GM18520 (cell line): Measurements from ENCODE around the gene EEF1A1.
"Not testable (repeated sequence)": the region's sequence is repeated elsewhere in the genome, so short reads cannot be mapped to it uniquely, and the experiment has no call there.

Experiments
- ATAC-seq: cut with Tn5 transposase; IDR thresholded peaks from one replicate; pipeline ENCODE4 v1.9.1; 2021; ENCODE audit not compliant: unreplicated experiment

EEF1A1 gene

DNA sequence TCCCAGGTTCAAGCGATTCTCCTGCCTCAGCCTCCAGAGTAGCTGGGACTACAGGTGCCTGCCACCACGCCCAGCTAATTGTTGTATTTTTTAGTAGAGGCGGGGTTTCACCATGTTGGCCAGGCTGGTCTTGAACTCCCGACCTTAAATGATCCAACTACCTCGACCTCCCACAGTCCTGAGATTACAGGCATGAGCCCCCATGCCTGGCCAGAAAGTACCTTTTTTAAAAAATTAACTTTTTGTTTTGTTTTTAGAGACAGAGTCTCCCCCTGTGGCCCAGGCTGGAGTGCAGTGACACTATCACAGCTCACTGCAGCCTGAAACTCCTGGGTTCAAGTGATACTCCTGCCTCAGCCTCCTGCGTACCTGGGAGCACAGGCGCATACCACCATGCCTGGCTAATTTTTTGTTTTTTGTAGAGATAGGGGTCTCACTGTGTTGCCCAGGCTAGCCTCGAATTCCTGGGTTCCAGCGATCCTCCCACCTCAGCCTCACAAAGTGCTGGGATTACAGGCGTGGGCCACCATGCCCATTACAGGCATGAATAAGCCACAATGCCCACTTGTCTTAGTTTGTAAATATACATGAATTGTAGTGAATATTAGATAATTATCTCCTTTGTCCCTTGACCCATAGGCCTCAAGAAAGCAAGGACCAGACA is 17.4 kb upstream of the EEF1A1 start:
- peak; percentile 5 for ATAC-seq

DNA sequence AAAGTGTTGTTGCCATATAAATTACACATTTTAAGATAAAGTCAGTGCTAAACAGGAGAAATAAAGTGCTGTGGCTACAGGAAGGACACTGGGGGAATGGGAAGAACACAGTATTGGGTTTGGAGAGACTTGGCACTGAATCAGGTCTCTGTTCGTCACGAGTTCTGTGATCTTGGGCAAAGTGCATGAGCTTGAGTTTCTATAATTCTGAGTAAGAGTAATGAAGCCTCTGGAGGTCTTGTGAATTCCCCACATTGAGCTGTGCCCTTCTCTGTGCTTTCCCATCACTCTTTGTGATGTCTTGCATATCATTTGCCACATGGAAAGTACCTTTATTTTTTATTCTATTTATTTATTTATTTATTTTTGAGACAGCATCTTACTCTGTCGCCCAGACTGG is 16.8 kb upstream of the EEF1A1 start:
- peak; percentile 70 for ATAC-seq

DNA sequence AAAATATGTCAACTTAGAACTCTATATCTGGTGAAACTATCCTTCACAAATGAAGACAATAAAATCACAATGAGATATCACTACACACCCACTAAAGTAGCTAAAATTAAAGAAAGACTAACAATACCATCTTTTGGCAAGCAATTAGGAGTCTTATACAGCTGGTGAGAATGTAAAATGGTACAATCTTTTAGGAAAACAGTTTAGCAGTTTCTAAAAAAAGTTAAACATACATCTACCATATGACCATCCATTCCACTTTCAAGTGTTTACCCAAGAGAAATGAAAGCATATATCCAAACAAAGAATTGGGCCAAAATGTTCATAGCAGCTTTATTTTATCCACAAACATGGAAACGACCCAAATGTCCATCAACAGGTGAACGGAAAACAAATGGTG is 13.8 kb upstream of the EEF1A1 start:
- no peak for ATAC-seq

DNA sequence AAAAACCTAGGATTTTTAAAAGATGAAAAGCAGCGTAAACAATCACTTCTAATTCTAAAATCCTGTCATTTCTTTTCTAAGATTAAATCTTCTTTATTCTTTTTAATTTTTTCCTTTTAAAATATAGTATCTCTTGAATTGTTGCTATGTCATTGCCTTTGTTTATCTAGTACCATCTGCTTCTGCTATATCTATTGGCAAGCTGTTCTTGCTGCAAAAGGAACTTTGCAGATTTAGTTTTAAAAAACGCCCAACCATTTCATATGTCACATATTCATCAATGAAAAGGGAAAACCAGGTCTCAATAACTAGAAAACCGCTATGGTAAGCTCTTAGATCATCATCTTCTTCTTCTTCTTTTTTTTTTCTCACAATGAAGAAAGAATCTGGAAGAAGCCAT is 11.5 kb upstream of the EEF1A1 start:
- no peak for ATAC-seq

DNA sequence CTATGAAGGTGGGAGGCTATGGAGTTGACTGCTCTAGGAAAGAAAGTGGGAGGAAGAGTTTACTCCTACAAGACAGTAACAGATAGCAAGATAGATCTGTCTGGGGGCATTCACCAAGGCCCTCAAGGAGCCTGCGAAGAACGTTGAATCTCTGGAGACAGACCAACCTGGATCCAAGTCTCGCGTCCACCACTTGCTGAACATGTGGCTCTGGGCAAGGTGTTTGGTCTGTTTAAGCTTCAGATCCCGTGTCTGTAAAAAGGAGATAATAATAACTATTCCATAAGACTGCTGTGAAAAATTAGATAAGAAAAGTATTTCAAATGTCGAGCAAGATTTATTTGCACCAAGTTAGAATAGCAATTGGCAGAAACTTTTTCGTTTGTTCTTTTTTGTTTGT is 8.1 kb upstream of the EEF1A1 start:
- no peak for ATAC-seq

DNA sequence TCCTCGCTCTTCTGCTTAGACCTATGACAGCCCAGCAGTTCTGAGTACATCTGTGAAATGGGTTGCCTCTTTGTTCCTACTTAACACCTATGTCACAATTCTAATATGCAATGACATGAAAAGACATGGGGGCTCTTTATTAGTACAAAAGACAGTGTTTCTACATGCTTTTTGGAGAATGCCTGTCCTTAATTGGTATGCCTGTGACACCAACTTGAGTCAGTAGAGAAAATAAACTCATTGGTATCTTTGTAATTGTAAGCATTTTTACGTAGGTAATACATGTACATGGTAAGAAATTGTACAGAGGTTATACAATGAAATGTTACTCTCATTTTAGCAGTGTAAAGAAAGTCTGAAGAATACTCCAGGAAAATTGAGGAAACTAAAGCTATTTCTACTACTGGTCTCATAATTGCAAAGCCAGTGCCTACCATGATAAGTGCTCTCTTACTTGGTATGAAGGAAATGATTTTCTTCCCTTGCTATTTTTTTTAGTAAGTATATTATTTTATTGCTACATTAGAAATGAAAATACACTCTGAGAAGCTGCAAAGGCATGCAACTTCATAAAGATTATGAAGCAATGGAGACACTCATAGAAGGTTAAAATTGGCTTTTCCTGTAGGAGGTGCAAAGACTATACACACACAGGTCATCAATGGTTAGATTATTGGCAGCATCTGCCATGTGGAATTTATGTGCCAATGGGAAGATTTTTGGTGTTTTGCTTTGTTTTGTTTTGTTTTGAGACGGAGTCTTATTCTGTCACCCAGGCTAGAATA is 4.9 kb upstream of the EEF1A1 start:
- ATAC-seq = no peak

DNA sequence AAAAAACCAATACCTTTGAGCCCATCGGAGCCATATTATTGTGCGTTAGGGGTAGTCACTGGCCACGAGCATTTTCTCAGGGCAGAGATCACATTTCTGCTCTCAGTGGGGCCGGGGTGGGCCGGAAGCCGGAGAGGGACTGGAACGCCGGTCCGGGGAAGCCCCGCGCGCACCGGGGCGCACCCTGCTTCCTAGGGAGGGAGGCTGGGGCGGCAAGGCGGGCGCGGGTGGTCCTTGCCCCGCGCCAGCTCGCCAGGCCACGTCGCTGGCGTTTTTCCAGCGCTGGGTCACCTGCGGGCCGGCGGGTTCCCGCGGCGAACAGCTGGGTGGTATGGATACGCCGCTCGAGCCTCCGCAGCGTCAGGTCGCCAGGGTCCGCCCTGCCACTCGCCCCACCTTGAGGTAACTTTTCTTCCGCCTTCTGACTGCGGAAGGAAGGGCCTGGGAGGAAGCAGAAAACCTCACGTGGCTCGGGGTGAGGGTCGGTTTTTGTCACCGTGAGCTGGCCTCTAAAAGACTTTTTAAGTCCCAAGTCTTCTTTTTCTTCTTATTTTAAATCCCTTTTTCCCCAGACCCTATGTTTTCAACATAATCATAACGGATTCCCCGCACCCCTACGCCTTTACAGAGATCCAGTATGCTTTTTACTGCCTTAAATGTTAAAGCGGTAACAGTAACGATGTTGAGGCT is 2.7 kb upstream of the EEF1A1 start:
- peak; percentile 33 for ATAC-seq

DNA sequence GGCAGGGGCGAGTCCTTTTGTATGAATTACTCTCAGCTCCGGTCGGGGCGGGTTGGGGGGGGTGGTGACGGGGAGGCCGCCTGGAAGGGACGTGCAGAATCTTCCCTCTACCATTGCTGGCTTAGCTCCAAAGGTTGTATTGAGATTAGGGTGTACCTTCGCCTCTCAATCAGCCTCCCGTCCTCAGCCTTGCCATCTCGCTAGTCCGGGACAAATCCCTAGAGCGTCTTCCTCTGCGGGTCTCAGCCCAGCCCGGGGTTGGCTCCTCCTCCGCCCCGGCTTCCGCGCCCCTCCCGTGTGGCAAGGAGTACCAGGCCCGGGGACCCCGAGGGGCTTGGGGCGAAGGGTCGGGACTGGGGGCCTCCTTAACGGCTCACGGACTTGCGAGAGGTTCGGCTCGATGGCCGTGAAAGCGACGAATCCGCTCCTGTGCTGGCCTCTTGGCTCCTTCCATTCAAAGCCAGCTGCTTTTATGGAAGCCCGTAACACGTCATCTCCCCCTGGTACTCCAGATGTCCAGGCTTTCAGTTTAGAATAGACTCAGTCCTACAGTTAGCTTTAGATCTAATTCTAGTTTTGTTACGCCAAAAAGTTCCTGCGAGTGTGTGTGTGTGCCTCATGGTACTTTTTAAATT is 636 bp upstream of the EEF1A1 start:
- peak; percentile 17 for ATAC-seq

DNA sequence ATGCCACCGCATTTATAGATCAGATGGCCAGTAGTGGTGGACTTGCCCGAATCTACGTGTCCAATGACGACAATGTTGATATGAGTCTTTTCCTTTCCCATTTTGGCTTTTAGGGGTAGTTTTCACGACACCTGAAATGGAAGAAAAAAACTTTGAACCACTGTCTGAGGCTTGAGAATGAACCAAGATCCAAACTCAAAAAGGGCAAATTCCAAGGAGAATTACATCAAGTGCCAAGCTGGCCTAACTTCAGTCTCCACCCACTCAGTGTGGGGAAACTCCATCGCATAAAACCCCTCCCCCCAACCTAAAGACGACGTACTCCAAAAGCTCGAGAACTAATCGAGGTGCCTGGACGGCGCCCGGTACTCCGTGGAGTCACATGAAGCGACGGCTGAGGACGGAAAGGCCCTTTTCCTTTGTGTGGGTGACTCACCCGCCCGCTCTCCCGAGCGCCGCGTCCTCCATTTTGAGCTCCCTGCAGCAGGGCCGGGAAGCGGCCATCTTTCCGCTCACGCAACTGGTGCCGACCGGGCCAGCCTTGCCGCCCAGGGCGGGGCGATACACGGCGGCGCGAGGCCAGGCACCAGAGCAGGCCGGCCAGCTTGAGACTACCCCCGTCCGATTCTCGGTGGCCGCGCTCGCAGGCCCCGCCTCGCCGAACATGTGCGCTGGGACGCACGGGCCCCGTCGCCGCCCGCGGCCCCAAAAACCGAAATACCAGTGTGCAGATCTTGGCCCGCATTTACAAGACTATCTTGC is 725 bp downstream of the EEF1A1 start:
- ATAC-seq = no peak

DNA sequence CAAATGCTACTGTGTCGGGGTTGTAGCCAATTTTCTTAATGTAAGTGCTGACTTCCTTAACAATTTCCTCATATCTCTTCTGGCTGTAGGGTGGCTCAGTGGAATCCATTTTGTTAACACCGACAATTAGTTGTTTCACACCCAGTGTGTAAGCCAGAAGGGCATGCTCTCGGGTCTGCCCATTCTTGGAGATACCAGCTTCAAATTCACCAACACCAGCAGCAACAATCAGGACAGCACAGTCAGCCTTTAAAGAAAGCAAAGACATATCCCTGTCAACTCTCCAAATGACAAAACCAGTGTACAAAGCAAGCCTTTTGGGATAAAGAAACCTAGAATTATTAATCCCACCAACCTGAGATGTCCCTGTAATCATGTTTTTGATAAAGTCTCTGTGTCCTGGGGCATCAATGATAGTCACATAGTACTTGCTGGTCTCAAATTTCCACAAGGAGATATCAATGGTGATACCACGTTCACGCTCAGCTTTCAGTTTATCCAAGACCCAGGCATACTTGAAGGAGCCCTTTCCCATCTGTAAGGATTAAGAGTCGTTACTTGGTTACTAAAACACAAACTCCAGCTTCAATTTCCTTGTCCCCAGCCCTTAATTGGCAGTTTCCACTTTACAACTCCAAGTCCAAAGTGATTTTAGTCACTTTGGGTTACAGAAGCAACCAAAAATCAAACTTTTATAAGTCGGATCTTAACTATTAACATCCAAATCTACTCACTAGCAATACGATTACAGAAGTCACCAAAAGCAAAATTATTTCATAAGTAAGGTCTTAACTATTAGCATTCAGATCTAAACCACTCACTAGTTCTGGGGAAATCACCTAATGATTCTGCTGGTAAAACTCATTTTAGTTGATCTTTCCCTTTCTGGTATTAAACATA is 1.6 kb downstream of the EEF1A1 start:
- ATAC-seq = not testable (repeated sequence)

DNA sequence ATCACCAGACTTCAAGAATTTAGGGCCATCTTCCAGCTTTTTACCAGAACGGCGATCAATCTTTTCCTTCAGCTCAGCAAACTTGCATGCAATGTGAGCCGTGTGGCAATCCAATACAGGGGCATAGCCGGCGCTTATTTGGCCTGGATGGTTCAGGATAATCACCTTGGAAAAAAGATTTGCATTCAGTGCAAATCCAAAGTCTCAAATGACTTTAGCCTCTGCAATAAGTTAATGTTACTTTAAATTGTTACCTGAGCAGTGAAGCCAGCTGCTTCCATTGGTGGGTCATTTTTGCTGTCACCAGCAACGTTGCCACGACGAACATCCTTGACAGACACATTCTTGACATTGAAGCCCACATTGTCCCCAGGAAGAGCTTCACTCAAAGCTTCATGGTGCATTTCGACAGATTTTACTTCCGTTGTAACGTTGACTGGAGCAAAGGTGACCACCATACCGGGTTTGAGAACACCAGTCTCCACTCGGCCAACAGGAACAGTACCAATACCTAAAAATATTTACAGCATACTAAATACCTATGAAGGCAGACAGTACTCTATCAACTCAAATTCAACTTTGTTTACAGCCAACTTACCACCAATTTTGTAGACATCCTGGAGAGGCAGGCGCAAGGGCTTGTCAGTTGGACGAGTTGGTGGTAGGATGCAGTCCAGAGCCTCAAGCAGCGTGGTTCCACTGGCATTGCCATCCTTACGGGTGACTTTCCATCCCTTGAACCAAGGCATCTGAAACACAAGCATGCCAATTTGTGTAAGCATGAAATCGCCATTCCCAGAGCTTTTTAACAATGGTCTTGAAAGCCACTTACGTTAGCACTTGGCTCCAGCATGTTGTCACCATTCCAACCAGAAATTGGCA is 2.5 kb downstream of the EEF1A1 start:
- ATAC-seq = not testable (repeated sequence)

DNA sequence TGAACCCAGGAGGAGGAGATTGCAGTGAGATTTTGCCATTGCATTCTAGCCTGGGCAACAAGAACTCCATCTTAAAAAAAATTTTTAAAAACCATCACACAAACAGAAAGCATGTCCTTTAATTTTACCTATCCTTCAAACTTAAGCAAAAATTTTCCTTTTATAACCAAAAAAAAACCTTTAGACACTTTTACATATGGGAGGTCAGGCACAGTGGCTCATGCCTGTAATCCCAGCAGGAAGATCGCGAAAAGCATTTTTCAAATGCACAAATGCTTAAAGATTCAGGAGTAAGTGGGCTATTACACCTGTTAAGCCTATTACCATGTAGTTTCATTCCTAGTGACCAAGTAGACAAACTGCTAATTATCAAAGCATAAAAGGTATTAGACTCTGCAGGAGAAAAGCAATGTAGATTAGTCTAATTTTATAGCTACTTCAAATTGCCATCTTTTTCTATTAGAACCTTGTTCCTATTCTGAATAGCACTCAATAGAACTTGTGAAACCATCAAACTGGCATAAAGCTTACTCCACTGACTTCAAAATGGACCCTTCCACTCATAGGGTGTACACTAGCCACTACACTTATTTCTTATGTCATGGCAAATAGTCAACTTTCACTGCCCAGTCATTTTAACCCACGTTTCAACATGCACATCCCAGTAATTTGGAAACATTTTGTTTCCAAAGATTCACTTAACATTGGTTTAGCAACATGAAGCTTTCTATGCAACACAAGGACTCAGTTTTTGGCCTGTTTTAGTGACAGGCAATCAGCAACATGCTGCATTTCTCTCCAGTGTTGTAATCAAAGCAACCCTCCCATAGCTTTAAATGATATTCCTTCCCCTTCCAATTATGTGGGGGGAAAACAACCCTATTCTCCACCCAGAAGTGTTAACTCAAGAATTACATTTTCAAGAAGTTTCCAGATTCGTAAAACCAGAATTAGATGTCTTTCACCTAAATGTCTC is 4.0 kb downstream of the EEF1A1 start:
- no peak for ATAC-seq

DNA sequence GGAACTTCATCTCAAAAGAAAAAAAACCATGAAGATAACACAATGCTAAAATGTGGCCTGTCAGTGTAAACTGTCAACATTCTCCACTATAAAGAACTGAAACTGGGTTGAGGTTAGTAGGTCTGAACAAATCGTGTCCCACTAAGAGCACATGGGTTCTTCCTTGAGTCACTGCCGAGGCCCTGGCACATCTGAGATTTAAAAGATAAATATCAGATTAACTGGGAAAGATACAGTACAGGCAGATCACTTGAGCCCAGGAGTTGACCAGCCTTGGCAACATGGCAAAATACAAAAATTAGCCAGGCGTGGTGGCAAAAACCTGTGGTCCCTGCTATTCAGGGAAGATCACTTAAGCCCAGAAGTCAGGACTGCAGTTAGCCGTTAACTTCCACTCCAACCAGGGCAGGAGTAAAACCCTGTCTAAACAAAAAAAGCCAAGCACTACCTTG is 5.6 kb downstream of the EEF1A1 start:
- peak; percentile 34 for ATAC-seq

DNA sequence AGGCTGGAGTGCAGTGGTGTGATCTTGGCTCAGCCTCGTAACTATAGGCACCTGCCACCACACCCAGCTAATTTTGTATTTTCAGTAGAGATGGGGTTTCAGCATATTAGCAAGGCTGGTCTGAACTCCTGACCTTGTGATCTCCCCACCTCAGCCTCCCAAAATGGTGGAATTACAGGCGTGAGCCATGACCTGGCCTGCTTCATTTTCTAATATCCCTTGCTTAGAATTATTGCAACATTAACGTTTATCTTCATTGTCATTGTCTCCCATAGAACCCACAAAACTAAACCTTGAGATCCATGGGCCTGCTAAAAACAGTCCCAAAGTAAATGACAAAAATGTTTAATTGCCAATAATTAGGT is 6.1 kb downstream of the EEF1A1 start:
- no peak for ATAC-seq

DNA sequence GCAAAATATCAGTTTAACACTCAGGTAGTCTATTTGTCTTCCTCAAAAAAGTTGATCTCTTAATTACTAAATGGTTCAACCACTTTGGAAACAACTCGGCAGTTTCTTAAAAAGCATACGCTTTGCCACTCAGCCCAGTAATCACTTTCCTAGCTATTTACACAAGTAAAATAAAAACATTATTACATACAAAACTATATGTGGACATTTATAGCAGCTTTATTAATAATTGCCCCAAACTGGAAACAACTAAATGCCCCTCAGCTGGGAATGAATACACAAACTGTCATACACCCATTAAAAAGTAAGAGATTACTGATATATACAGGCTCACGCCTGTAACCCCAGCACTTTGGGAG is 7.4 kb downstream of the EEF1A1 start:
- ATAC-seq = no peak

DNA sequence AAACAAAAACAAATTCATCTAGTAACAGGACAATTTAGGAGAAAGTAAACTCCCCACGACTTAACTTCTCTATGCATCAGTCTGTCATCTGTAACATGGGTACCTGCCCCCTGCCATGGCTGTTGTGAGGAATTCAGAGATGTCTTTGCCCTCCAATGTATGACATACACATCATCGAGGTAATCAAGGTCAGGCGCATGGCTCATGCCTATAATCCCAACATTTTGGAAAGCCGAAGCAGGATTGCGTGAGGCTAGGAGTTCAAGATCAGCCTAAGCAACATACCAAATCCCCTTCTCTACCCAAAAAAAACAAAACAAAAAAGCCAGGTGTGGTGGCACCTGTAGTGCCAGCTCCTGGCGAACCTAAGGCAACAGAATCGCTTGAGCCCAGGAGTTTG is 9.0 kb downstream of the EEF1A1 start:
- ATAC-seq = no peak

DNA sequence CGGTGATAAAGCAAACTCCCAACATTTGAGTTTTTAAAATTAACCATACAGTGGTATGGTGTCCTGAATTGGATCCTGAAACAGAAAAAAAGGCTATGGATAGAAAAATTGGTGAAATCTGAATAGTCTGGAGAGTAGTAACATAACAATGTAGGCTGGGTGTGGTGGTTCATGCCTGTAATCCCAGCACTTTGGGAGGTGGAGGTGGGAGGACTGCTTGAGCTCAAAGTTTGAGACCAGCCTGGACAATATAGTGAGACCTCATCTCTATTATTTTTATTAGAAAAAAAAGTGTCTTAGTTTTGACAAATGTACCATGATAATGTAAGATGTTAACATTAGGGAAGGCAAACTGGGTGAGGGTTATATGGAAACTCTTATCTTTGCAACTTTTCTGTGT is 11.0 kb downstream of the EEF1A1 start:
- ATAC-seq = no peak

DNA sequence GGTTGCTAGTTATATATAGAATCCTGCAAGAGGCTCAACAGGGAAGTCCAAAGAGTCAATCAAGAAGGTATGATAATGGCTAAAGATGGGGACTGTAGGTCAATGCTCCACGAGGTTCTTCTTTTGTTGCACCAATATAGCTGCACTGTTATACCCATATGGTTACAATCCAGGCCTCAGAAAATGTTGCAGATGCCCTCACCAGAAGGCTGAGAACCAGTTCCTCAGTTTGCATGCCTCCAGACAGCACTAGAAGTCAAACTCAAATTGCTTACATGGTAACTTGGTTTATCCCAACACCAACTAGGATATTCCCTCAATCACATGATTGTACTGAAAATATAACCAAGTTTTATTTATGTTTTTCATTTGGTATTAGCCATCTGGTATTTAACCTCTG is 12.1 kb downstream of the EEF1A1 start:
- ATAC-seq = no peak
